Fibroblast of pulmonary artery (primary cell): ENCODE measurements around the gene RGS3.

ENCODE experiments used
- DNase-seq: peaks from one replicate; pipeline ENCODE4 v3.0.0-alpha.2; 2010; ENCODE audit warnings: low read depth
- H3K4me3 ChIP-seq: replicated peaks from 2 replicates; pipeline ENCODE4 v1.5.1; 2011; ENCODE audit warnings: low read depth, mild to moderate bottlenecking, control low read depth, low read length, moderate library complexity
- TF ChIP-seq, protein P1 (sequence below): IDR thresholded peaks from 2 replicates; pipeline ENCODE4 v1.5.1; 2011; ENCODE audit warnings: mild to moderate bottlenecking, control low read depth, low read length, inconsistent platforms; ENCODE audit errors: missing control alignments

The RGS3 gene

DNA sequence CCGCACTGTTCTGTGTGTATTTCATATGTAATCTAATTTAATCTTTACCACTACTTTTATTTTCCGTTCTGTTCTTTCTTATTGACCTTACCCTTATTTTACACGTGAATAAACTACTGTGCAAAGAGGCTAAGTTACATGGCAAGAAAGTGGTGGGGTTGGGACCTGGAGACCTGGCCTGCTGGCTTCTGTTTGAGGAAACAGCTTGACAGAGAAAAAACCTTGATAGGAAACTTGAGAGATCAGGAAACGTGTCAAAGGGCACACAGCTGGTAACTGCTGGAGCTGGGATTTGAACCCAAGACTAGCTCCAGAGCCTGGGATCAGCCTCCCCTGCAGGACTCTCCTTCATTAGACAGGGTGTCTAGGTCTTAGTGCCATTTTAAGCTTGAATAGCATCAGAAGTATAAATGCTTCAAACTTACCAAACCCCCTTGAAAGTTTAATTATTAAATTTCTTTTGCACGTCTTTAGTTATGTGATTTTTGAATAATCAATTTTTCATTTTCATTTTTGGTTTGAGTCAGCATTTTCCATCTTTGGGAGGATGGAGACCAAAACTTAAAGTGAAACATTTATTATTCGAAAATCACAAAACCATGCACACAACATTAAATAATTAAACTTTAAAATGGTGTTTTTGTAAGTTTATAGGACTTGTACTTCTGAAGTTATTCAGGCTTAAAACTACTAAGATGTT lies 129.5 kb downstream of the RGS3 start:
- TF ChIP-seq, protein P1, sequence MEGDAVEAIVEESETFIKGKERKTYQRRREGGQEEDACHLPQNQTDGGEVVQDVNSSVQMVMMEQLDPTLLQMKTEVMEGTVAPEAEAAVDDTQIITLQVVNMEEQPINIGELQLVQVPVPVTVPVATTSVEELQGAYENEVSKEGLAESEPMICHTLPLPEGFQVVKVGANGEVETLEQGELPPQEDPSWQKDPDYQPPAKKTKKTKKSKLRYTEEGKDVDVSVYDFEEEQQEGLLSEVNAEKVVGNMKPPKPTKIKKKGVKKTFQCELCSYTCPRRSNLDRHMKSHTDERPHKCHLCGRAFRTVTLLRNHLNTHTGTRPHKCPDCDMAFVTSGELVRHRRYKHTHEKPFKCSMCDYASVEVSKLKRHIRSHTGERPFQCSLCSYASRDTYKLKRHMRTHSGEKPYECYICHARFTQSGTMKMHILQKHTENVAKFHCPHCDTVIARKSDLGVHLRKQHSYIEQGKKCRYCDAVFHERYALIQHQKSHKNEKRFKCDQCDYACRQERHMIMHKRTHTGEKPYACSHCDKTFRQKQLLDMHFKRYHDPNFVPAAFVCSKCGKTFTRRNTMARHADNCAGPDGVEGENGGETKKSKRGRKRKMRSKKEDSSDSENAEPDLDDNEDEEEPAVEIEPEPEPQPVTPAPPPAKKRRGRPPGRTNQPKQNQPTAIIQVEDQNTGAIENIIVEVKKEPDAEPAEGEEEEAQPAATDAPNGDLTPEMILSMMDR: no peak
- H3K4me3 ChIP-seq: no peak overlapping the region
- DNase-seq: no peak

DNA sequence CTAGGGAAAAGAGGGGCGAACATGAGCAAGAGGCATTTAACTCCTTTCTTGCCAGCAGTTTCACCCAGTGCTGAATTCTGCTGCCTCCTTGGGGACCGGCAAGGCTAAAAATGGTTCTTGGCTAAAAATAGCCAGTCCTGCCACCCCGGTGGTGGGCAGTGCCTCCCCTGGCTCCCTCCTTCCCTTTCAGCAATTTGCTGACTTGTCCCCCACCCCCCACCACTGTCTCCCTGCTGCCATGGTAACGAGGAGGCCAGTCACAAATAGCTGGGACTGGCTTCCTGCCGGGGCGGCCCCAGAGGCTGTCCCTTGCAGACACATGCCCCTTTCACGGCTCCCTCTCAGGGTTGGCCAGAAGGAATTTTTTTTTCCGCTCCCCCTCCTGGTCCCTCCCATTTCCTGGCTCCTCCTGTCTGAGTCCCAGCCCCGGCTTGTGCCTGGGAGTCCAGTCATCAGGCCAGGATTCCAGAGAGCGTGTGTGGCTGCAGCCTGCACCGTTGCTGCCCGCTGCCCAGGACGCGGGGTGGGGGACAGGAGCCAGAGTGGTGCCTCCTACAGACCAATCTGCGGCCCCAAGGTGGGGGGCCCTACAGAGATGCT lies 130.3 kb downstream of the RGS3 start:
- DNase-seq: peak; percentile 98
- H3K4me3 ChIP-seq: peak overlapping the region; percentile 84
- TF ChIP-seq, protein P1: no peak

DNA sequence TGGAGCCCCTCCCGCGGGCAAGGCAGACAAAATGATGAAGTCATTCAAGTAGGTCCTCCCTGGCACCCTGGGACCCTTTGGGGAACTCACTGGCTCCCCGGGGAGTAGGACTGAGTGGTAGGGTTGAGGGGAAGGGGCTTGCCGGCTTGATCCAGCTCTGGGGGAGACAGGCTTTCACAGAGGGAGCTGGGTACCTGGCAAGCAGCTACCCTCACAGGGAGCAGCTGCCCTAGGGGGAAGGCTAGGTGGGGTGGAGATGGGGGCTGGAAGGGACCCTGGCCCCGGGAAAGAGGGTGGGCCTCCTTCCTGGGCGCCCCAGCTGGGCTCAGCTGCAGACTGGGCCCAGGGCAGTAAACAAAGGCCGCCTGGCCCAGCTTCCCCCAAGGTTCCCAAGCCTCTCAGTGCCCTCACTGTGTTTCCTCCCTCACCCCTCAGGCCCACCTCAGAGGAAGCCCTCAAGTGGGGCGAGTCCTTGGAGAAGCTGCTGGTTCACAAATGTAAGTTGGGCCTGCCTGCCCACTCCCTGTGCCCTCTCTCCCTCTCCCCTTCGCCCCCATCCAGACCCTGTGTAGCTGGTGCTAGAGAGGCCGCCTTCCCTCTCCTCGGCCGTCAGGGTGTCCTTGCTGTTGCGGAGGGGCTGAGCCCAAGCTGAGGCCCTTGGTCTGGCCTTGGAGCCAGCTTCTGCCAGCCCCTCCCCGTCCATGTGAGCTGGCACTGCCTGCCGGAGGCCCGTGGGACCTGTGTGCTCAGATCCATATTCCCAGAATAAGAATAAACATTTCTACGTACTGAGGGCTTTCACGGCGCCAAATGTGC lies 131.2 kb downstream of the RGS3 start:
- TF ChIP-seq, protein P1: no peak
- no peak for DNase-seq
- H3K4me3 ChIP-seq: peak overlapping the region; percentile 84

DNA sequence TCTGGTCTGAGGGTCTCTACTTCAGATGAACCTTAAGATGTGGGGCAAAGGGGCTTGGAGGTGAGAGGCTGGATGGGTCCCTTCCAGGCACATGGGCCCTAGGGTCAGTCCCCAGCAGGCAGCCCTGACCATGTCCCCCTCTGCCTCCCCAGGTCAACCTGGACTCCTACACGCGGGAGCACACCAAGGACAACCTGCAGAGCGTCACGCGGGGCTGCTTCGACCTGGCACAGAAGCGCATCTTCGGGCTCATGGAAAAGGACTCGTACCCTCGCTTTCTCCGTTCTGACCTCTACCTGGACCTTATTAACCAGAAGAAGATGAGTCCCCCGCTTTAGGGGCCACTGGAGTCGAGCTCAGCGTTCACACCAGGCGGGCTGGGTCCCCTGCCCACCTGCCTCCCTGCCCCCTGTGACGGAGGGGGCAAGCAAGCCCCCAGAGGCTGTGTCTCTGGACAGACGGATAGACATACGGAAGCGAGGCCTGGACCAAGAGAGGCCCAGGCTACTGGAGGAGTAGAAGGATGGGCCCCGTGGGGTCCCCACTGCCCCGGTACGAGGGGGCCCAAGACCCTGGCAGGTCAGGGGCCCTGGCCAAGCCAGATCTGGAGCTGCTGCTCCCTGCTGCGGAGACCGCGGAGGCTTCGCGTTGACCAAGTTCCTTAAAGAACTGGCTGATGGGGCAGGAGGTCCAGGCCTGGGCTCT lies 133.2 kb downstream of the RGS3 start:
- TF ChIP-seq, protein P1: no peak
- DNase-seq: no peak
- H3K4me3 ChIP-seq: peak overlapping the region; percentile 6

DNA sequence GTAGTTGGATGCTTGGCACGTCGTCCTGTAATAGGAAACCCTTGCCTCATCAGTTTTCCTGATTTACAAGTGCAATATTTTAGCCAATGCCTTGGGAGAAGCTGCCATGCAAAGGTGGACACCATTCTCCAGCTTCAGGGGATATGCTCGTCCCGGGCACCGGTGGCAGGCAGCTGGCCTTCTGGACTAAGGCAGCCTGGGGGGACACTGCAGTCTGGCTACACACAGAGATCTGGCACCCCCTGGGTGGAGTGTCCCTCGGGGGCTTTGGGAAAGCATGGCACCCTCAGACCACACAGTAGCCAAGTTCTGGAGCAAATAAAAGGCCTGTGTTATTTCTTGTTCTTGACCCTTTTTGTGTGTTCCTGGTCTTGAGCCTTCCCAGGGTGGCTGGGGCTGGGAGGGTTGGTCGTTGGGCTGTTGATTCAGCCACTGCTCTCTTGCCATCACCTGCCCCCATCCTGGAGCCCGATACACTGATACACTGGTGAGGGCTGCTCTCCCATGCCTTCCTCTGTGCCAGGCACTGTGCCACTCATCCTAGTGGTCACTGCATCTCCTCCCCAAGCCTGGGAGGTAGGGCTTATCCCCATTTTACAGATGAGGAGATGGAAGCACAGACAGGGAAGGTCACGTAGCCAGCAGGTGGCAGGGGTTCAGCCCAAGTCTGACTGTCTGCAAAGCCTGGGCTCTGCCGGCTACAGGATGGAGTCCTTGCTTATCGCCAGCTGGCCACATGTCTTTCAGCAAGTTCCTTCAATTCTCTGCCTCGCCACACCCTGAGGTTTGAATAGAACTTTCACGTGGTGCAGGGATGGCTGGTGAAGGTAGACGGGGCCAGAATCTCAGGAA lies 134.1 kb downstream of the RGS3 start:
- no peak overlapping the region for H3K4me3 ChIP-seq
- DNase-seq: no peak
- TF ChIP-seq, protein P1: no peak

DNA sequence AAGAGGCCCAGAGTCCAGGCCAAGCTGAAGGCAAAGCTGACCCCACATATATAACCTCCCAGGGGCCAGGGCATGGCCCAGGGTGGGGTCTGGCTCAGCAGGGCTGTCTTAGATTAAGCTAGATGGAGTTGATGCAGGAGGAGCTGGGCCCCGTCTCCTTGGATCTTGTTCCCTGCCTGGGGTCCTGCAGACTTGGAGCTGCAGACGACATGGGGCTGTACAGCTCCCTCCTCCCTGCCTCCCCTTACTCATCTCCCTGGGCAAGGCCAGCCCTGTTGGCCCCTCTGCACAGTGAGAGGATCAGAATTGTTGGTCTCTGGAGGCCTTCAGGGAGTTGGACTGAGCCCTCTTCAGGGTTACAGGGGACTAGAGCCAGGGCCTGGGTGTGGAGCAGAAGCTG lies 134.9 kb downstream of the RGS3 start:
- H3K4me3 ChIP-seq: no peak overlapping the region
- TF ChIP-seq, protein P1: no peak
- no peak for DNase-seq
